Activated effector memory CD4-positive, alpha-beta T cell treated with anti-CD3 and anti-CD28 coated beads, Interleukin-2, amount 50 U/mL, for 16 hours (primary cell): Measurements from ENCODE around the gene CA11.

ENCODE experiments used
- DNase-seq: peaks from one replicate; pipeline ENCODE4 v3.0.0-alpha.2; 2020

Gene CA11

GRCh38 chr19:48627865-48628314 lies 18.1 kb downstream of the CA11 start:
- no peak for DNase-seq

GRCh38 chr19:48627201-48627864 lies 18.7 kb downstream of the CA11 start:
- no peak for DNase-seq

- no peak for DNase-seq
Observed at GRCh38 chr19:48625891-48626327, 20.1 kb downstream of the CA11 start.

- DNase-seq, result no peak
Observed at GRCh38 chr19:48624791-48625723, 20.9 kb downstream of the CA11 start.

- DNase-seq, result peak; percentile 98
Observed at GRCh38 chr19:48624067-48624594, 21.9 kb downstream of the CA11 start.

- DNase-seq, result no peak
Observed at GRCh38 chr19:48623556-48624066, 22.4 kb downstream of the CA11 start.

- DNase-seq, result no peak
Observed at GRCh38 chr19:48619692-48620585, 26.0 kb downstream of the CA11 start.

- peak; percentile 98 for DNase-seq
Observed at GRCh38 chr19:48618916-48619691, 26.9 kb downstream of the CA11 start, which contains the start of the genes RPL18 and SPHK2. Gene RPL18, minus strand, starts transcription at chr19:48619178. Its CDS starts 35 bp downstream, at chr19:48619143. Gene SPHK2, plus strand, starts transcription at chr19:48619506. Its CDS starts 1,009 bp downstream, at chr19:48620515.

- no peak for DNase-seq
Observed at GRCh38 chr19:48618278-48618915, 27.6 kb downstream of the CA11 start.

- no peak for DNase-seq
Observed at GRCh38 chr19:48617146-48617937, 28.6 kb downstream of the CA11 start.

- no peak for DNase-seq
Observed at GRCh38 chr19:48616491-48617056, 29.4 kb downstream of the CA11 start.

GRCh38 chr19:48616041-48616436 lies 29.9 kb downstream of the CA11 start:
- DNase-seq, result no peak

- no peak for DNase-seq
Observed at GRCh38 chr19:48615231-48616040, 30.6 kb downstream of the CA11 start.

- no peak for DNase-seq
Observed at GRCh38 chr19:48614436-48615230, 31.4 kb downstream of the CA11 start, which contains the start of gene FAM83E. Gene FAM83E, minus strand, starts transcription at chr19:48615076. Its CDS starts 1,704 bp downstream, at chr19:48613372.

- DNase-seq, result no peak
Observed at GRCh38 chr19:48613852-48614435, 32.0 kb downstream of the CA11 start.

- no peak for DNase-seq
Observed at GRCh38 chr19:48613024-48613851, 32.7 kb downstream of the CA11 start.
